HG03196 (cell line): ENCODE data around the gene SRP19.
"Not testable (repeated sequence)": the region's sequence is repeated elsewhere in the genome, so short reads cannot be mapped to it uniquely, and the experiment has no call there.

Experiments
- ATAC-seq: cut with Tn5 transposase; IDR thresholded peaks from one replicate; pipeline ENCODE4 v1.9.1; 2021; ENCODE audit not compliant: unreplicated experiment

Gene SRP19

GRCh38 chr5:112860929-112861637 lies at the start of gene SRP19:
SRP19 (plus strand) TSS chr5:112861287; CDS start chr5:112861377, 90 bp downstream.
- peak; percentile 99 for ATAC-seq

DNA sequence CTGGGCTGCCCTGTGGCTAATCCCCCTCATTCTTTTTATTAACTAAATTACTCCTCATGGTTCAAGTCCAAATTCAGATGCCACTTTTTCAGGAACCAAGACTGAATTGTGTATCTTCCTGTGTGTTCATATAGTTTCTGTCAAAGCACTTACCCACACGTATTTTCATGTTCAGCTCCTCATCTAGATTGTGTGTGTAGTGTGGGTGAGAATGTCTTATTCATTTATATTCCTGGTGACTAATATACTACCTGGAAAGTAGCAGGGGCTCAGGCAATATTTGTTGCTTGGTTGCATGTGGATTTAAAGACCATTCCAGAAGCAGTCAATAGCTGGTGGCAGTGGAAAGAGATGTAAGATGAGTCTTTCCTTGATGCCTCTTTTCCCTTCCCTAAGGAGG lies 48.5 kb upstream of the SRP19 start:
- no peak for ATAC-seq

GRCh38 chr5:112820246-112820645 lies 40.8 kb upstream of the SRP19 start:
- no peak for ATAC-seq

DNA sequence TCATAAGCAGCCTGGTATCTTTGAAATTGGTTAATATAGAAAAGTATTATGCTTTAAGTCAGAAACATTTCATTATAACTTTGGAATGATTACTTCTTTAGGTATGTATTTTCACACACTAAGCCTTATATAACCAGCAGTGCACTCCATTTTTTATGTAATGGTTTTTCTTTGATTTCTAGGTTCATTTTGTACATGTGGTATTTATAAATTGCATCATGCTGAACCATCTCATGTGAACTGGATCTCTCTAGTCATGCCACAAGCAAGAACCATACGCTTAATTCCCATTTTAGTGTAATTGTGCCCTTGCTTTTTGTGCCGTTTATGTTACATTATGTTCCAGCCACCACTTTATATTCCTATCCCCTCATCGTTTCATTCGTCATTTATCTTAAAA lies 38.6 kb upstream of the SRP19 start:
- ATAC-seq, result no peak

GRCh38 chr5:112823181-112823580 lies 37.9 kb upstream of the SRP19 start:
- ATAC-seq, result no peak

- ATAC-seq, result no peak
Measured at GRCh38 chr5:112823656-112824055, 37.4 kb upstream of the SRP19 start.

DNA sequence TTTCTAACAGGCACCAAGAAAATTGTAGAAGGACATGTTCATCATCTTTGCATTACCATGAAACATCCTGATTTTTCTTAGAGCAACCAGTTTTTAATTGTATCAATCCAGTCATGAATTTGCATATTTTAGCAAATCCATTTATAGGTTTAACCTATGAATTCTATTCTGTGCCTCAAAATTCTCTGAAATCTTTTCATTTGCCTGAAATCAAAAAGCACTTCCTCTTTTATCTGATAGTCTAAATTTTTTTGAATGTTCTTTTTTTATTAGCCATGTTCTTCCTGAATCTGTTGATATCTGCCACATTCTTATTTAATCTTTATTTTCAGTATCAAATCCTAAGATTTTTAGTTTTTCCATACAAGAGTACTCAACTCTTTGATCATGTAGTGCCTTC lies 36.9 kb upstream of the SRP19 start:
- no peak for ATAC-seq

- ATAC-seq, result no peak
Measured at GRCh38 chr5:112830378-112830777, 30.7 kb upstream of the SRP19 start.

GRCh38 chr5:112833971-112834370 lies 27.1 kb upstream of the SRP19 start:
- ATAC-seq, result no peak

- ATAC-seq, result no peak
Measured at GRCh38 chr5:112844489-112844888, 16.6 kb upstream of the SRP19 start.

DNA sequence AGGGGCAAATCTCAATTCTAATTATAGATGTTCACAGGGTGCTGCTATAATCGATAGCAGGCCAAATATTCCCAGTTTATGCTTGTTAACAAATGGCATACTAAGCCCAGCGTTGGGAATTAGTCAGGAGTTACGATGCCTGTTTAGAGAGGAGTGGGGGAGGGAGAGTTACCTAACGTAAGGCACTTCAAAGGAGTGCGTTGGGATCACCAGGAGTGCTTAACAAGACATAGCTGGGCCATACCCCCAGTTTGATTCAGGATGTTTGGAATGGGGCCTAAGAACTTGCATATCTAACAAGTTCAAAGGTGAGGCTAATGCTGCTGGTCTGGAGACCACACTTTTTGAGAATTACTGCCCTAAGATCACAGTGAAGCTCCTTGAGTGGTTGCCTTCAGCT lies 14.5 kb upstream of the SRP19 start:
- no peak for ATAC-seq

- no peak for ATAC-seq
Measured at GRCh38 chr5:112847306-112847705, 13.8 kb upstream of the SRP19 start.

DNA sequence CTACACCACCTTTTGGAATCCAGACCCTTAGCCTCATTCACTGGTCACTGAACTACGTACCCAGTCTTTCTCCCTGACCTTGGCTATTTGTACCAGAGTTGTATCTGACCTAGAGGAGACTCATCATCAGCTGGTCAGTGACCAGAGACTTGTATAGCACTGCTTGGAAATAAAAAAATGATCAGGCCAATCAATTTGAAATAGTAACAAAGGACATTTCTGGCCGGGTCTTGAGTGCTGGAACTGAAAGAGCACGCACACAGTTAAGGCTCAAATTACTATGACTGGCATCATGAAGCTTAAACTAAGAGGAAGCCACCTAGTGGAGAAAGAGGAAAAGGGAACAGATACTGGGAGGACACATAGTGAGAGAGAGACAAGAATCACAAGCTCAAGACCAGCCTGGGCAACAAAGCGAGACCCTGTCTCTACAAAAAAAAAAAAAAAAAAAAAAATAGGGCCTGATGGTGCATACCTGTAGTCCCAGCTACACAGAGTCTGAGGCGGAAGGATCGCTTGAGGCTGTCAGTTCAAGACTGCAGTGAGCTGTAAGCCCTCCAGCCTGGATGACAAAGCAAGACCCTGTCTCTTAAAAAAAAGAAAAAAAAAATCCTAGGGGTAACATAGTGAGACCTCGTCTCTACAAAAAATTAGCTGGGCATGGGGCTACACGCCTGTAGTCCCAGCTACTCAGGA lies 12.8 kb upstream of the SRP19 start:
- peak; percentile 94 for ATAC-seq

DNA sequence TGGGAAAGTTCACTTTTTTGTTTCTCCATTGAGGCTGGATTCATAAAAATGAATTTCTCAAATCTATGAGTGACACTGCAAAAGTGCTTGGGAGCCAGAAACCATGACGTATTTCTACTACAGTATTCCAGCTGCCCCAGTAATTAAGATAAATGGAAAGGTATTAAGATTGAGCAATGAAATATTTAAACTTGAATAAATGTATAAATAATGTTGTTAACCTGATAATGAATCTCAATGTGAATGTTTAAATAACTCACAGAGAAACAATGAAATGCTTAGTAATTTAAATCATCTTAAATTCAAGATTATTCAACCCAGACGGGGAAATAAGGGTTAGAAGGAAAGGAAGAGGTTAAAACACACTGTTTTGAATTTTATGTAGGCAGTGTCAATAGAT lies 11.2 kb upstream of the SRP19 start:
- no peak for ATAC-seq

- no peak for ATAC-seq
Measured at GRCh38 chr5:112854651-112855050, 6.4 kb upstream of the SRP19 start.

- ATAC-seq, result no peak
Measured at GRCh38 chr5:112857866-112858265, 3.2 kb upstream of the SRP19 start.

DNA sequence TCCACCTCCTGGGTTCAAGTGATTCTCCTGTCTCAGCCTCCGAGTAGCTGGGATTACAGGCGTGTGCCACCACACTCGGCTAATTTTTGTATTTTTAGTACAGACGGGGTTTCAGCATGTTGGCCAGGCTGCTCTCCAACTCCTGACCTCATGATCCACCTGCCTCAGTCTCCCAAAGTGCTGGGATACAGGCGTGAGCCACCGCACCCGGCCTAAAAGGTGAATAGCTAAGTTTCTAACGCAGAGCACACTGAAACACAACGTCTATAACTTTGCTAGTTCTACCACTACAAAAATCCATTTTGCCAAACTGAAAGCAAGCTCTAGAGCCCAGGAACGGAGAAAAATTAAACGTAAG lies 537 bp upstream of the SRP19 start:
- ATAC-seq, result not testable (repeated sequence)

GRCh38 chr5:112861638-112861985 lies 525 bp downstream of the SRP19 start:
- ATAC-seq, result no peak

DNA sequence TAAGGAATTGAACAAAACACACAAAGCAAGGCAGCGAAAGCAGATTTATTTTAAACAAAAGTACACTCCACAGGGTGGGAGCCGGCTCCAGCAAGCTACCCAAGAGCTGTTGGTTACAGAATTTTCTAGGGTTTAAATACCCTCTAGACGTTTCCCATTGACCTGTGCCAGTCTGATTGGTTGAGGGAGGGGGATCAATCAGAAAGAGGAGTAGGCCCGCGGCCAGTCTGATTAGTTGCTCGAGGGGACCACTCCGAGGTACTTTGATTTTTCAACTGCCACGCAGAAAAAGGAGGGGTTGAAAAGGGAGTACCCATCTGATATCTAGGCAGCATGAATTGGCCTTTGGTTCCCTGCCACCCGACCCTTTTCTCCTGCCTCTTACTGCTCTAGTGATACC lies 998 bp downstream of the SRP19 start:
- ATAC-seq, result no peak

DNA sequence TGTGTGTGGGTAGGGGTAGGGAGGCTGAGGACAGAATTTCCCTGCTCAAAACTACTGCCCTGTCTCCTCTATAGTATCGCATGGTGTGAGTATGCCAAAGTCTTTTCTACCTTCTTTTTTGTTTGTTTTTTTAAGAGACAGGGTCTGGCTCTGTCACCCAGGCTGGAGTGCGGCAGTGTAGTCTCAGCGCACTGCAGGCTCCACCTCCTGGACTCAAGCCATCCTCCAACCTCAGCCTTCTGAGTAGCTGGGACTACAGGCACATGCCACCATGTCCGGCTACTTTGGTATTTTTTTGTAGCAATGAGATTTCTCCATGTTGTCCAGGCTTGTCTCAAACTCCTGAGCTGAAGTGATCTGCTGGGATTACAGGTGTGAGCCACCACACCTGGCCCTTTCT lies 2.5 kb downstream of the SRP19 start:
- no peak for ATAC-seq

DNA sequence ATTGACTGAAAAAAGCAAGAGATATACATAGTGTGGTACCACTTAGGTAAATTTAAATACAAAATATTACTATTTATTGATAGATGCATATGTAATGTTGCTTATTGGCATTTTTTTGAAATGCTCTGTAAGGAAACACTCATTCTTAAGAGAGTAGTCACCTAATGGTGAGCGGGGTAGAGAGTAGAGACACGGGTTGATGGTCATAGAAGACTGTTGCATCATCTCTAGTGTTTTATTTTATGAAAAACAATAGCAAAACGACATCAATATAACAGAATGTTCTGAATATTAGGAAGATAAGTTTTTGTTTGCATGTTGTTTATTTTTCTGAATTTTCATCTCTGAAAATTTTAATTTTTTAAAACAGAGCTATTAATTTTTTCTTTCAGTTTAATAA lies 4.0 kb downstream of the SRP19 start:
- no peak for ATAC-seq

DNA sequence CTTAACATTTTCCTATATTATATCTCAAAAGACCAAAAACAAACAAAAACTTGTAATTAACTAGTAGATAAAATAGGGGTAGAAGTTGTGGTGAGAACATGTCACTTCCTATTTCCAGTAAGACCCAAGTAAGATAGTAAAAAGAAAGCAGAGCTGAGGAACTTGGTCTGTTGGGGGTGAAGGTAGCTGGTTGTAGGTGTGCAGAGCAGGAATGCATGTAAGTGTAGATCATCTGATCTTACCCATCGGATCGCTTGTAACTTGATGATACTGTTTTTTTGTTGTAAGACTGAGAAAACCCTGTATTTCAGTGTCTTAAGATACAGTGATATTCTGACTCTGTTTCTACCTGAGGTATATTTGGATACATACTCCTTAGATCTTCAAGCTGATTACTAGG lies 5.7 kb downstream of the SRP19 start:
- ATAC-seq, result no peak

DNA sequence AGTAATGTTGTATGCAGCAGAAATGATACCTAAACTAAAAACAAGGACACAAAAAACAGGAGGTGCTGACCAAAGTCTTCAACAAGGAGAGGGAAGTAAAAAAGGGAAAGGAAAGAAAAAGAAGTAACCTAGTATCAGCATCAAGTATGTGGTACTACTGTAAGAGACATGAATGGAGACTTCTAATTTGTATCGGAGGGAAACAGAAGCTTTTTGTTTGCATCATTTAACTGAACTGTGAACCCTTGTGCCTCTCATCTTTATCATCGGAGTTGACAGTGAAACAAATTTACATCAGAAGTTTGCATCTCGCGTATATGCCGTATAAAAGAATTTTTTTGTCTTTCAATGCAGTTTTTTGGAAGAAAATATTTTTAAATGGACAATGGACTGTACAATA lies 6.3 kb downstream of the SRP19 start:
- no peak for ATAC-seq
